ENCODE measurements around the gene TSPO. TPM values are rescaled to one million over a fixed set of nuclear protein-coding genes. Genes with fewer than 3 reads are reported as not detected.

Gene TSPO
- total RNA-seq, 4 donors from 2014 or later: 101 to 174 (median 113) TPM

DNA sequence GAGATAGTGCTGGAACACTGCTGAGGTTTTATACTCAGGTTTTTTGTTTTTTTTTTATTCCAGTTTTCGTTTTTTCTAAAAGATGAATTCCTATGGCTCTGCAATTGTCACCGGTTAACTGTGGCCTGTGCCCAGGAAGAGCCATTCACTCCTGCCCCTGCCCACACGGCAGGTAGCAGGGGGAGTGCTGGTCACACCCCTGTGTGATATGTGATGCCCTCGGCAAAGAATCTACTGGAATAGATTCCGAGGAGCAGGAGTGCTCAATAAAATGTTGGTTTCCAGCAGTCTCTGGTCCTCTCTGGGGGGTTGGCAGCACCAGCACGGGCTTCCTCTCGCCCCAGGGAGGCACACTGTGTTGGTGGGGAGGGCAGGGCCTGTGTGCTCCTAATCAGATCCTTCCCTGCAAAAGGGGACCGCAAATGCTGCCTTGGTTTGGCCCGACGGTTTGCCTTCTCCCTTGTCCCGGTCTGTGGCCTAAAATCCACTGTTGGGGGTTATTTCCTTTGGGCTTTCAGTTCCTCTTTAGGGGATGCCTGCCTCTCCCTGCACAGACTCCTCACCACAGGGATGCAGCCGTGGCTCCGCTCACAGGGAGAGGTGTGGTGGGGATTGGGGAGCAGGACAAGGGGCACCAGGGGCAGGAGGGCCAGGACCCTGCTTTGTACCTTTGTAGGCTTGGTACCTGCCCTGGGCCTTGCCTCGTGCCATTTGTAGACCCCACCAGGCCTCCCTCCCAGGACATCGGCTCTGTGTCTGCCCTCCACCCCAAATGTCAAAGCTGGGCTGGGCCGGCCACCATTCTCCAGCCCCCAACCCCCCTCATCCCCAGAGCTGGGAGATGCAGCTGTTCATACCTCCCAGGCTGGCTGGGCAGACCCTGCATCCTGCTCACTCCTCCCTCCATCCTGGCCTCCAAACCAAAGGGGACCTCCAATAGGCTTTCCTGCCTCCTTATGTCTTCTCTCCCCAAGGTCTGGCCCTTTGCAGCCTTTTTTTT is 21.6 kb upstream of the TSPO start:
- H3K9me3 ChIP-seq: no peaks in the 10 kb centered on the region
- intact Hi-C loops (cut with DNase I; ENCODE audit: low total_unique reads) (no loop called here), in situ Hi-C loops (cut with MboI; ENCODE audit: low sequenced_read_pairs in 4 of 4) (no loop called here)
- no peaks in the 10 kb centered on the region for H3K27me3 ChIP-seq
- H3K4me1 ChIP-seq: no peaks in the 10 kb centered on the region
- no peak for DNase-seq
- H3K4me3 ChIP-seq: no peak overlapping the region
- H3K27ac ChIP-seq: no peak overlapping the region
- H3K36me3 ChIP-seq: peaks cover 0 to 17% of the 10 kb centered on the region in 2 donors
- TF ChIP-seq, protein P1, sequence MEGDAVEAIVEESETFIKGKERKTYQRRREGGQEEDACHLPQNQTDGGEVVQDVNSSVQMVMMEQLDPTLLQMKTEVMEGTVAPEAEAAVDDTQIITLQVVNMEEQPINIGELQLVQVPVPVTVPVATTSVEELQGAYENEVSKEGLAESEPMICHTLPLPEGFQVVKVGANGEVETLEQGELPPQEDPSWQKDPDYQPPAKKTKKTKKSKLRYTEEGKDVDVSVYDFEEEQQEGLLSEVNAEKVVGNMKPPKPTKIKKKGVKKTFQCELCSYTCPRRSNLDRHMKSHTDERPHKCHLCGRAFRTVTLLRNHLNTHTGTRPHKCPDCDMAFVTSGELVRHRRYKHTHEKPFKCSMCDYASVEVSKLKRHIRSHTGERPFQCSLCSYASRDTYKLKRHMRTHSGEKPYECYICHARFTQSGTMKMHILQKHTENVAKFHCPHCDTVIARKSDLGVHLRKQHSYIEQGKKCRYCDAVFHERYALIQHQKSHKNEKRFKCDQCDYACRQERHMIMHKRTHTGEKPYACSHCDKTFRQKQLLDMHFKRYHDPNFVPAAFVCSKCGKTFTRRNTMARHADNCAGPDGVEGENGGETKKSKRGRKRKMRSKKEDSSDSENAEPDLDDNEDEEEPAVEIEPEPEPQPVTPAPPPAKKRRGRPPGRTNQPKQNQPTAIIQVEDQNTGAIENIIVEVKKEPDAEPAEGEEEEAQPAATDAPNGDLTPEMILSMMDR (IDR thresholded peaks at IDR 0.05 in 4 of 5, conservative IDR thresholded peaks at IDR 0.05 in 1 of 5): no peak
- TF ChIP-seq POLR2A (IDR thresholded peaks at IDR 0.05): no peak
- no peak for ATAC-seq

DNA sequence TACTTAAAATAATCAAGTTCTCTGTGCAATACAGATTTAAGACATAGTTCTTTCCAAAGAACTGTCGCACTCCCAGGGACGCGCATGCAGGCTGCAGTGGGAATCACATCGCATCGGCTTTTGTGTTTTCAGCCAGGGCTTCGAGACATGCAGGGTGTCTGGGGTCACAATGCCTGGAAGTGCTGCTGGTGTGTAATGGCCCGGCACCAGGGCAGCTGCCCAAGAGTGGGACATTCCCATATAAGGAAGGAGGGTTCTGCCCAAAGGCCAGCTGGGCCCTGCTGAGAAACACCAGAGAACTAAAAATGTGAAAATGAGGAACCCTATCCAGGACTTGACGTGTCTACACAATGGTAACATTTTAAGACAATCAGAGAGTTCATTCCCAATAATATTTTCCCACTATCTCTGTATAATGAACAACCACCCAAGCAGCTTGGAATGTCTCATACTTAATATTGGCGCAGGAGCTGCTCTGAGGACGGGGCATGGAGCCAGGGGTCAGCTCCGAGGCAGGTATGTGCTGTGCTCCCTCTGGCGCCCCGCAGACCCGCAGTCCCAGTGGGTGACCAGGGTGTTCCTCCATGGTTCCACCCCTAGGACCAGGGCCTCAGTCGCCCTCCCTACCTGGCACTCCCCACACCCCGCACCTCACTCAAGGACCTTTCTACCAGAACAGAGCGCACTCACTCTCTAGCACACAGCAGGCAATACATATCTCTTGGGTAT is 19.4 kb upstream of the TSPO start:
- in situ Hi-C loops (cut with MboI; ENCODE audit: low sequenced_read_pairs in 4 of 4) (no loop called here), intact Hi-C loops (cut with DNase I; ENCODE audit: low total_unique reads) (no loop called here)
- TF ChIP-seq, protein P1 (IDR thresholded peaks at IDR 0.05 in 4 of 5, conservative IDR thresholded peaks at IDR 0.05 in 1 of 5): no peak
- TF ChIP-seq POLR2A (IDR thresholded peaks at IDR 0.05): no peak
- Histone ChIP-seq H3K4me3 (no peak overlapping the region), H3K36me3 (peaks cover 0 to 35% of the 10 kb centered on the region in 2 donors), H3K9me3 (no peaks in the 10 kb centered on the region), H3K4me1 (no peaks in the 10 kb centered on the region), H3K27me3 (no peaks in the 10 kb centered on the region), H3K27ac (no peak overlapping the region)
- no peak for ATAC-seq
- DNase-seq: no peak

DNA sequence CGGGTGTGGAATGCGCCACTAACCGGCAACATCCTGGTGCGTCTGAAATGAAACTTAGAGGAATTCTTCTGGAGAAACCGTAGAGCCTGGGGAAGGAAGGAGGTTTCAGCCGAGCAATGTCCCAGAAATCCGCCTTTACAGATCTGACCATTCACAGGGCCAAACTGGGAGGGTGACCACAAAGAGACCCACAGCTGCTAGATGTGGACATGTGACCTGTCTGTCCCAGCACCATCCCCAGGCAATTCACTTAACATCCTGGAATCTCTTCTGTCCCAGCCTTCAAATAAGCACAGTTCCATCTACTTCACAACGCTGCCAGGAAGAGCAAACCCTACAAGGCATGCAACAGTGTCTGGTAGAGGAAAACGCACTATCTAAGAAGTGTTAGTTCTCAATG is 18.0 kb upstream of the TSPO start:
- Histone ChIP-seq H3K27ac (no peak overlapping the region), H3K9me3 (no peaks in the 10 kb centered on the region), H3K36me3 (peaks cover 0 to 50% of the 10 kb centered on the region in 2 donors), H3K27me3 (no peaks in the 10 kb centered on the region), H3K4me1 (no peaks in the 10 kb centered on the region), H3K4me3 (no peak overlapping the region)
- intact Hi-C loops (cut with DNase I; ENCODE audit: low total_unique reads) (no loop called here), in situ Hi-C loops (cut with MboI; ENCODE audit: low sequenced_read_pairs in 4 of 4) (no loop called here)
- ATAC-seq: no peak
- DNase-seq: no peak
- TF ChIP-seq POLR2A (IDR thresholded peaks at IDR 0.05): no peak
- TF ChIP-seq, protein P1 (IDR thresholded peaks at IDR 0.05 in 4 of 5, conservative IDR thresholded peaks at IDR 0.05 in 1 of 5): no peak

DNA sequence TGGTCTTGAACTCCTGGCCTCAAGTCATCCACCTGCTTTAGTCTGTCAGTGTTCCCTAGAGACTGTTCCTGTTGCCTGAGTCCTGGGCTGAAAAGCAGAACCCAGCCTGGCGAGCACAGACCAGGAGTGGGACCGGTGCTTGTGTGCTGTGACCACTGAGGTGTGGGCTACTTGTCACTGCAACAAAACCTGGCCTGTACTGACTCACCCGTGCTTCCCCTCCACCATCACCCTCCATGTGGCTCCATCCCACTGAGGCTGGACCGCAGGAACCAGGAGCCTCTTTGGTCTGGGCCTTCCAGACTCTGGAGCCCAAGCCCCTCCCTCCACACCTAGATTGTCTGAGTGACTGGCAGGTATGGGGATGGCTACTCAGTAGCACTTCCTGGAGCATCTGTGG is 16.8 kb upstream of the TSPO start:
- no peaks in the 10 kb centered on the region for H3K4me1 ChIP-seq
- H3K27ac ChIP-seq: no peak overlapping the region
- H3K9me3 ChIP-seq: no peaks in the 10 kb centered on the region
- in situ Hi-C loops (cut with MboI; ENCODE audit: low sequenced_read_pairs in 4 of 4): no loop called here
- no peak for DNase-seq
- TF ChIP-seq POLR2A (IDR thresholded peaks at IDR 0.05): no peak
- TF ChIP-seq, protein P1 (IDR thresholded peaks at IDR 0.05 in 4 of 5, conservative IDR thresholded peaks at IDR 0.05 in 1 of 5): no peak
- no peak for ATAC-seq
- peaks cover 0 to 60% of the 10 kb centered on the region in 2 donors for H3K36me3 ChIP-seq
- intact Hi-C loops (cut with DNase I; ENCODE audit: low total_unique reads): no loop called here
- H3K27me3 ChIP-seq: no peaks in the 10 kb centered on the region
- no peak overlapping the region for H3K4me3 ChIP-seq
